ENCODE data around the gene EID3. TPM values are rescaled to one million over a fixed set of nuclear protein-coding genes. Genes with fewer than 3 reads are reported as not detected.

Gene EID3
- total and polyA plus RNA-seq, 2 experiments from 2014 or later, result 3.3 to 3.4 TPM

DNA sequence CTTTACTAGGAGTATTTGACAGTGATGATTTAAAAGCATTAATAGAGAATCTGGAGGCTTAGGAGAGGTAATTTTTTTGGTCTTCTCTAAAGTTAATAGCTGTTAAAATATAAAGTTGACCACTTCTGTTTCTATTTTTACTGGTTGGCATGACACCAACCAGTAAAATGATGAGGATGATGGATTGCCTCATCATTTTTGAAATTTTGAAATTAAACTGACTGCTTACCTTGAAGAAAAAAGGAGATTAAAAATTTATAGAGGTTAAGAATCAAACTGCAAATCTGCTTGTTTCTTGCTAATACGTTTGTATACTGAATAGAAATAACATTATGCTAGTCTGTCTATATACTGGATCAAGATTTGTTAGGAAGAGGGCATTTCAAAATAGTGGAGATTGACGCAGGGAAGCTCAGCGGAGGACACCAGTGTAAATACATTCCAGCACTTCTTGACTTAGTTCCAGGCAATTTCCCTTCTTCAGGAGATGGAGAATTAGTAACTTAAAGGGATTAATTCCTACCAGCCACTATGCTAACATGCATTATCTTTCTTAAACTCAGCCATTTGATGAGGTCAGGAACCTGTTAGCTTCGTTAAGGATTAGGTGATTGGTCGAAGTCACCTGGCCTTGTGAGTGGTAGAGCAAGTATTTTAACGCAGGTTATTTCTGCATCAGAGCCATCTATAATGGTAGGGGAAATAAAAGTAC is 3.6 kb downstream of the EID3 start:
- H3K79me2 ChIP-seq (replicated peaks; ENCODE audit: insufficient read depth), result peaks cover 82% of the 10 kb centered on the region
- ATAC-seq, result no peak

DNA sequence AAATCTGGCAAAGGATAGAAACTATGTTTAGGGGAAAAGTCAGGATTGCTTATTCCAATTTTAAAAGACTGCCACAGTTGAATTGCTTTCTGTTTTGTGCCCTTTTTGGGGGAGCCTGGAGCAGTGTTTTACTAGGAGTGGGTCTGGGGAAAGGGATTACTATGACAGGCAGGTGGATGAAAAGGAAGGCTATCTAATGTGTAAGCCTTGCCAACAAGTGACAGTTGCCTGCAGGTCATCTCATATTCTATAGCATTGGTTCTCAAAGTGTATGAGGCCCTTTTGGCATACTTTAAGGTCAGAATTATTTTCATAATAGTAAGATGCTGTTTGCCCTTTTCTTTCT is 4.1 kb downstream of the EID3 start:
- TF ChIP-seq EZH2 (IDR thresholded peaks at IDR 0.05; ENCODE audit: low read depth, unreplicated experiment), result no peak
- TF ChIP-seq, protein P1, sequence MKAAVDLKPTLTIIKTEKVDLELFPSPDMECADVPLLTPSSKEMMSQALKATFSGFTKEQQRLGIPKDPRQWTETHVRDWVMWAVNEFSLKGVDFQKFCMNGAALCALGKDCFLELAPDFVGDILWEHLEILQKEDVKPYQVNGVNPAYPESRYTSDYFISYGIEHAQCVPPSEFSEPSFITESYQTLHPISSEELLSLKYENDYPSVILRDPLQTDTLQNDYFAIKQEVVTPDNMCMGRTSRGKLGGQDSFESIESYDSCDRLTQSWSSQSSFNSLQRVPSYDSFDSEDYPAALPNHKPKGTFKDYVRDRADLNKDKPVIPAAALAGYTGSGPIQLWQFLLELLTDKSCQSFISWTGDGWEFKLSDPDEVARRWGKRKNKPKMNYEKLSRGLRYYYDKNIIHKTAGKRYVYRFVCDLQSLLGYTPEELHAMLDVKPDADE (IDR thresholded peaks at IDR 0.05), result no peak
- TF ChIP-seq JUNB (IDR thresholded peaks at IDR 0.05; ENCODE audit: unreplicated experiment), result no peak
- no peak for TF ChIP-seq ZNF114 (CRISPR knock-in tag; IDR thresholded peaks at IDR 0.05)
- Histone ChIP-seq H3F3A (replicated peaks; ENCODE audit: low read depth) (peaks cover 8% of the 10 kb centered on the region), H3K27me3 (ENCODE audit: insufficient read depth) (0 out of 2 replicates have a peak, but pooled peaks cover 3% of the 10 kb centered on the region), H2AFZ (no peak overlapping the region), H3K4me1 (ENCODE audit: insufficient read depth) (peaks cover 17% of the 10 kb centered on the region; the same call in 1 of the 2 replicates), H3K9me2 (ENCODE audit: insufficient read depth) (no peaks in the 10 kb centered on the region), H3K79me2 (replicated peaks; ENCODE audit: insufficient read depth) (peaks cover 80% of the 10 kb centered on the region), H3K4me2 (no peak overlapping the region), H3K4me3 (no peak overlapping the region), H4K20me1 (replicated peaks; ENCODE audit: insufficient read depth) (peaks cover 43% of the 10 kb centered on the region), H3K27ac (ENCODE audit: low read depth) (0 out of 2 replicates have a peak overlapping the region, but pooled peaks have one; percentile 22), H3K36me3 (ENCODE audit: insufficient read depth) (peaks cover 16% of the 10 kb centered on the region; the same call in 1 of the 2 replicates)
- no peak for ATAC-seq
- Mint-ChIP-seq H3K9me3 (no peaks in the 10 kb centered on the region), H3K36me3 (ENCODE audit: low read depth) (peaks cover 41% of the 10 kb centered on the region), H3K4me3 (no peak overlapping the region), H3K27ac (no peak overlapping the region), H3K4me1 (peaks cover 45% of the 10 kb centered on the region), H3K27me3 (ENCODE audit: insufficient read depth, low read depth, poor library complexity) (peaks cover 9% of the 10 kb centered on the region)
- no peak for DNase-seq (ENCODE audit: low spot score)

More for the DNA sequence above, 3.6 kb downstream of the EID3 start:
- Histone ChIP-seq H2AFZ (no peak overlapping the region), H3K27me3 (ENCODE audit: insufficient read depth) (0 out of 2 replicates have a peak, but pooled peaks cover 3% of the 10 kb centered on the region), H3K4me2 (no peak overlapping the region), H3K36me3 (ENCODE audit: insufficient read depth) (peaks cover 11% of the 10 kb centered on the region; the same call in 1 of the 2 replicates), H4K20me1 (replicated peaks; ENCODE audit: insufficient read depth) (peaks cover 45% of the 10 kb centered on the region), H3K9me2 (ENCODE audit: insufficient read depth) (no peaks in the 10 kb centered on the region), H3K4me1 (ENCODE audit: insufficient read depth) (peaks cover 18% of the 10 kb centered on the region; the same call in 1 of the 2 replicates), H3K4me3 (no peak overlapping the region), H3K27ac (ENCODE audit: low read depth) (0 out of 2 replicates have a peak overlapping the region, but pooled peaks have one; percentile 22), H3F3A (replicated peaks; ENCODE audit: low read depth) (peaks cover 8% of the 10 kb centered on the region)
- H3K4me3 Mint-ChIP-seq, result no peak overlapping the region
- H3K36me3 Mint-ChIP-seq (ENCODE audit: low read depth), result peaks cover 40% of the 10 kb centered on the region
- peaks cover 48% of the 10 kb centered on the region for H3K4me1 Mint-ChIP-seq
- peaks cover 10% of the 10 kb centered on the region for H3K27me3 Mint-ChIP-seq (ENCODE audit: insufficient read depth, low read depth, poor library complexity)
- no peak for DNase-seq (ENCODE audit: low spot score)
- TF ChIP-seq, protein P1 (IDR thresholded peaks at IDR 0.05), result no peak
- no peak for TF ChIP-seq CREB1 (CRISPR knock-in tag; IDR thresholded peaks at IDR 0.05; ENCODE audit: low read depth)
- no peak for TF ChIP-seq NANOG (IDR thresholded peaks at IDR 0.05; ENCODE audit: borderline replicate concordance)
- no peaks in the 10 kb centered on the region for H3K9me3 Mint-ChIP-seq
- no peak overlapping the region for H3K27ac Mint-ChIP-seq

Measured in GM23338 (cell line).